HG02610 (cell line): Measurements from ENCODE around the gene TUT7.
"Not testable (repeated sequence)": the region's sequence is repeated elsewhere in the genome, so short reads cannot be mapped to it uniquely, and the experiment has no call there.

Experiments
- ATAC-seq: cut with Tn5 transposase; IDR thresholded peaks from one replicate; pipeline ENCODE4 v1.9.1; 2021; ENCODE audit warnings: mild to moderate bottlenecking, moderate library complexity; ENCODE audit not compliant: unreplicated experiment

TUT7 gene, protein sequence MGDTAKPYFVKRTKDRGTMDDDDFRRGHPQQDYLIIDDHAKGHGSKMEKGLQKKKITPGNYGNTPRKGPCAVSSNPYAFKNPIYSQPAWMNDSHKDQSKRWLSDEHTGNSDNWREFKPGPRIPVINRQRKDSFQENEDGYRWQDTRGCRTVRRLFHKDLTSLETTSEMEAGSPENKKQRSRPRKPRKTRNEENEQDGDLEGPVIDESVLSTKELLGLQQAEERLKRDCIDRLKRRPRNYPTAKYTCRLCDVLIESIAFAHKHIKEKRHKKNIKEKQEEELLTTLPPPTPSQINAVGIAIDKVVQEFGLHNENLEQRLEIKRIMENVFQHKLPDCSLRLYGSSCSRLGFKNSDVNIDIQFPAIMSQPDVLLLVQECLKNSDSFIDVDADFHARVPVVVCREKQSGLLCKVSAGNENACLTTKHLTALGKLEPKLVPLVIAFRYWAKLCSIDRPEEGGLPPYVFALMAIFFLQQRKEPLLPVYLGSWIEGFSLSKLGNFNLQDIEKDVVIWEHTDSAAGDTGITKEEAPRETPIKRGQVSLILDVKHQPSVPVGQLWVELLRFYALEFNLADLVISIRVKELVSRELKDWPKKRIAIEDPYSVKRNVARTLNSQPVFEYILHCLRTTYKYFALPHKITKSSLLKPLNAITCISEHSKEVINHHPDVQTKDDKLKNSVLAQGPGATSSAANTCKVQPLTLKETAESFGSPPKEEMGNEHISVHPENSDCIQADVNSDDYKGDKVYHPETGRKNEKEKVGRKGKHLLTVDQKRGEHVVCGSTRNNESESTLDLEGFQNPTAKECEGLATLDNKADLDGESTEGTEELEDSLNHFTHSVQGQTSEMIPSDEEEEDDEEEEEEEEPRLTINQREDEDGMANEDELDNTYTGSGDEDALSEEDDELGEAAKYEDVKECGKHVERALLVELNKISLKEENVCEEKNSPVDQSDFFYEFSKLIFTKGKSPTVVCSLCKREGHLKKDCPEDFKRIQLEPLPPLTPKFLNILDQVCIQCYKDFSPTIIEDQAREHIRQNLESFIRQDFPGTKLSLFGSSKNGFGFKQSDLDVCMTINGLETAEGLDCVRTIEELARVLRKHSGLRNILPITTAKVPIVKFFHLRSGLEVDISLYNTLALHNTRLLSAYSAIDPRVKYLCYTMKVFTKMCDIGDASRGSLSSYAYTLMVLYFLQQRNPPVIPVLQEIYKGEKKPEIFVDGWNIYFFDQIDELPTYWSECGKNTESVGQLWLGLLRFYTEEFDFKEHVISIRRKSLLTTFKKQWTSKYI (N-terminal part only)

GRCh38 chr9:86354011-86354817 is at the start of gene TUT7:
TSS of gene TUT7 (minus strand) at chr9:86354410. CDS start at chr9:86353199, 1,211 bp downstream.
- peak; percentile 80 for ATAC-seq

DNA sequence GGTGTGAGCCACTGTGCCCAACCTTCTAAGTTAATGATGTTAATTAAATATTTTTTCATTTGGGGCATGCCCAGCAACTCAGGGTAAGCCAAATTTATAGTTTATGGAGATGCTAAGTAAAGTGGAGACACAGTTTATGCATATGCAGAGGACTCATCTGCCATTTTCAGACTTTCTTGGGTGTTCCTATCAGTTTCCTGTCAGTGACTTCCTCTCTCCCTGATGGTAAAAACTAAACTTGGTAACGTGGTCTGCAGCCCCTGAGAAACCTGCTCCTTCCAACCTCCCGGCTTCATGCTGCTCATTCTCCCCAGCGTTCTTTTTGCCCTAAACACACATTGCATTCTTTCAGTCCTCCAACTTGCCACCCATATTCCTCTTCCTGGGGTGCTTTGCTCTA is 48.4 kb upstream of the TUT7 start:
- ATAC-seq = no peak

DNA sequence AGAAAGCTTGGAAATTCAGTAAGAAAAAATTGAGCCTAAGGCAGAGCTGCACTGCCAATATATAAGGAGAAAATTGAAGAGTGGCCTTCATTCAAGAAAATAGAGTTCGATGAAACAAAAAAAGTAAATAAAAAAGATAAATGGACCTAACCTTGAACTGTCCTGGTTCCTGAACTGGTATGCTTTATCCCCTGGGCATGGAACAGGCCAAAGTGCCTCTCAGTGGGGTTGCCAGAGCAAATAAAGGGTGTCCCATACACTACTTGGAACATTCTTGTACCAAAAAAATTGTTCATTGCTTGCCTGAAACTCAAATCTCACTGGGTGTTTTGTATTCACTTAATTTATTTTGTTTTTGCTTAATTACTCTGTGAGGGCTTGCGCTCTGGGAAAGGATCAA is 42.2 kb upstream of the TUT7 start:
- no peak for ATAC-seq

DNA sequence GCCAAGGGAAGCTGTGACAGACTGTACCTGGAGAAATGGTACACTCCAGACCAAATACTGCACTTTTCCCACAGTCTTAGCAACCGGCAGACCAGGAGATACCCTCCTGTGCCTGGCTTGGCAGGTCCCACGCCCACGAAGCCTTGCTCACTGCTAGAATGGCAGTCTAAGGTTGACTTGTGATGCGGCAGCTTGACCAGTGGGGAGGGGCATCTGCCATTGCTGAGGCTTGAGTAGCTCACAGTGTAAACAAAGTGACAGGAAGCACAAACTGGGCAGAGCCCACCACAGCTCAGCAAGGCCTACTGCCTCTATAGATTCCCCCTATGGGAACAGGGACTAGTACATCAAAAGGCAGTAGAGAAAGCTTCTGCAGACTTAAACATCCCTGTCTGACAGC is 36.0 kb upstream of the TUT7 start:
- ATAC-seq = not testable (repeated sequence)

GRCh38 chr9:86389628-86390027 is 35.4 kb upstream of the TUT7 start:
- ATAC-seq = no peak

DNA sequence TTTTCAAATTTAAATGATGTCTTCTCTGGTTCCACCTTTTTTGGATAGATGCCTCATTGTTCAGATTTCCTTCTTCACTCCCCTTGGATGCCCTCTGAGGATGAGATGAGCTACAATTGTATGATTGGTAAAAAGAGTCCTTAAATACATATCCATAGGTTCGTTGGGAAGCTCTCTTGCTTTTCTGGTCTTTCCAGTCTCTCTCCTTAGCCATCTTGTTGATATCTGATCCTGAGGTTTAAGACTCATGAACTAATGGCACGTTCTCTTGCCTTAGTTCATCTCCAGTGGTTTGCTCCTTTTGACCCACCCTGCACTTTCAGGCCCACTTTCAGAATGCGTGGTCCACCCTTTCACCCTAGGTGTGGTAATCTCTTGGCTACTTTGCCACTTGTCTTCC is 33.2 kb upstream of the TUT7 start:
- no peak for ATAC-seq

DNA sequence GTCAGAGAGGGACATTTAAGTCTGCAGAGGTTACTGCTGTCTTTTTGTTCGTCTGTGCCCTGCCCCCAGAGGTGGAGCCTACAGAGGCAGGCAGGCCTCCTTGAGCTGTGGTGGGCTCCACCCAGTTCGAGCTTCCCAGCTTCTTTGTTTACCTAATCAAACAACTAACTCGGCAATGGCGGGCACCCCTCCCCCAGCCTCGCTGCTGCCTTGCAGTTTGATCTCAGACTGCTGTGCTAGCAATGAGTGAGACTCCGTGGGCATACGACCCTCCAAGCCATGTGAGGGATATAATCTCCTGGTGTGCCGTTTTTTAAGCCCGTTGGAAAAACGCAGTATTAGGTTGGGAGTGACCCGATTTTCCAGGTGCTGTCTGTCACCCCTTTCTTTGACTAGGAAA is 28.8 kb upstream of the TUT7 start:
- ATAC-seq = not testable (repeated sequence)

- ATAC-seq = no peak
Measured at GRCh38 chr9:86376016-86376415, 21.8 kb upstream of the TUT7 start.

- no peak for ATAC-seq
Measured at GRCh38 chr9:86369810-86370209, 15.6 kb upstream of the TUT7 start.

- ATAC-seq = no peak
Measured at GRCh38 chr9:86368871-86369521, 14.8 kb upstream of the TUT7 start.

DNA sequence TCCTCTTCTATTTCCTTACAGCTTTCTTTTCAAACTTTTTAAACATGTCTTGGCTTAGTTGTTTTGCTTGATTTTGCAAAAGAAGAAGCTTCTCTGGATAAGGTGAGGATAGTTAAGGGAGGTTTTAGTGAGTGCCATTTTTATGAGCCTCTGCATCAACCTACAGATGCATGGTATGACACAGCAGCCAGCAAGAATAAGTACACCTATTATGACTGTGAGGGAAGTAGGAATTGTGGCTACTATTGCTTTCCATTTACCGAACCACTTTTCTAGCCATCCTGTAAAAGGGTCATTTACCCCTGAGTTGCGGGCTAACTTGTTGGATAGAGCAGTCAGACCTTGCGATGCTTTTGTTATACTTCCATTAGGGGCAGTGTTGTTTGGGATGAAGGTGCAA is 7.0 kb upstream of the TUT7 start:
- no peak for ATAC-seq

- no peak for ATAC-seq
Measured at GRCh38 chr9:86359151-86359879, 5.1 kb upstream of the TUT7 start.

DNA sequence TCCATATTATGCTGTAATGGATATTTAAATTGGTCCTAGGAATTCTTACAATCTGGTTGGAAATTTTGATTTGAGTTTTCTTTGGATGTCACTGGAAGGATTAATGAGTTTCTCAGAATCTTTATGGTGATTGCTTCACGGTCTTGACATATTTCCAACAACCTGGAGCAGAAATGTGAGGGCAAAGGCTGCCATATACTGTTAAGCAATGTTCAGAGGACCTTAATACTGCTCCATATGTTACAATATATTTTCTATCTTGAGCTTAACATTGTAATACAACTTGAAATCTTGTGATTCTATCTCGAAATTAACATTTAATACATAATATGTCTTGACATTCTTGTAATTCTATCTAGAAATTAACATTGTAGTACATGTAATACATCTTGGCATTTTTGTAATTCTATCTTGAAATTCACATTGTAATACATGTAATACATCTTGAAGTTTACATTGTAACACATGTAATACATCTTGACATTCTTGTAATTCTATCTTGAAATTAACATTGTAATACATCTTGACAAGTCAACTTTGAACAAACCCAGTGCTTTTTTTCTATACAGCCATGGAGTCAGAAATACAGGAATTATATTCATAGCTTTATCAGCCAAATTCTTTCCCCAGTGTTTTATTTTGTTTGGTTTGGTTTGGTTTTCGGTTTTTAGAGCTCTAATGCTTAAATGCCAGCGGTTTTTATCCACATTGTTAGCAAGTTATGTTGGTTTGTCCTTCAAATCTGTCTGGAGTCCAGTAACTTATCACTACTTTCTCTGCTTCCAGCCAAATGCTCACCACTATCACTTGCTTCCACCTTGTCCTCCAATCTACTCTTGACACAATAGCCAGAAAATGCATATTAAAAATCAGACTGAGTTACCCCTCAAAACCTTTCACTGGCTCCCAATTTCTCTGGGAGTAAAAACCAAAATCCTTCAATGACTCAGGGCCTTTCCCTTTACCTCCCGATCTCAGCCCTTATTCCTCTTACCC is 3.0 kb upstream of the TUT7 start:
- ATAC-seq = no peak

DNA sequence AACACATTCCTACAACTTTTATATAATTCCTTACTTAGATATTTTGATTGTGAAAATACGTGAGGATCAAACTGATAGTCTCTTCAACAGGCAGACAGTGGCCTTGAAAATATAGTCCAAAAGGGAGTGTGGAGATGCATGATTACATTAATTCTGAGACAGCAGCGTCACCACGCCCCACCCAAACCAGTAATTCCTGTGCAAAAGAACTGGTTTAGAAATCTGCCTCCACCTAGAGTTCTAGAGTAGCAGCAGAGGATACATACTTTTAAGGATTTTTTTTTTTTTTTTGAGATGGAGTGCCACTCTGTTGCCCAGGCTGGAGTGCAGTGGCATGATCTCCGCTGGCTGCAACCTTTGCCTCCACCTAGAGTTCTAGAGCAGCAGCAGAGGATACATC is 1.6 kb upstream of the TUT7 start:
- no peak for ATAC-seq

GRCh38 chr9:86354818-86355309 is 654 bp upstream of the TUT7 start:
- no peak for ATAC-seq

DNA sequence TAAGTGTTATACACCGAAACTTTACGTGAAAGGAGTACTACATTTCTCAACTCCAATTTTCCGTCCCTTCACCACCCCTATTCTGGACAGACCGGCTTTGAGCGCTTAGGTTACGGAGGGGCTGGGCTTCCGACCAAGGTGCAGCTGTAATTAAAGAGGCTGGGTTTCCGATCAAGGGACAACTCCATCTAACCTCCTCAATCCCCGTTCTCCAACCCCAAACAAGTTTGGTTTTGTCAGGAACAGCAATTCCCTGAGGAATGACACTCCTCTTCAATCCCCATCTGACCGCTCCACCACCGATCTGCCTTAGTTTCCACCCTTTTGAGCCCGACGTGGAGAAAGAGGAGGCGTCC is 577 bp downstream of the TUT7 start:
- no peak for ATAC-seq

- no peak for ATAC-seq
Measured at GRCh38 chr9:86352440-86353077, 1.7 kb downstream of the TUT7 start.
